SU-DHL-6 (cell line): ENCODE data around the gene KHDRBS1.
A peak's percentile ranks its signal among the peaks of the same experiment; 100 is the strongest.

ENCODE experiments used
- H2AFZ ChIP-seq: fragments of 200-600 bp; sonication (generic); 2 replicates; pipeline ENCODE4 v1.6.1; 2014; ENCODE audit warnings: low read depth, mild to moderate bottlenecking, moderate library complexity, mixed read lengths, antibody characterized with exemption, low read length; ENCODE audit not compliant: severe bottlenecking
- H3F3A ChIP-seq: fragments of 200-600 bp; shearing (Covaris generic); 2 replicates; pipeline ENCODE4 v1.6.0; 2016; ENCODE audit warnings: antibody characterized with exemption, mild to moderate bottlenecking; ENCODE audit not compliant: insufficient read depth
- H3K27ac ChIP-seq: fragments of 200-600 bp; sonication (generic); 2 replicates; pipeline ENCODE4 v1.5.1; 2016; ENCODE audit warnings: low read depth, mild to moderate bottlenecking, low read length, moderate library complexity, mixed read lengths
- H3K27me3 ChIP-seq: fragments of 200-600 bp; sonication (generic), shearing (Covaris generic); 2 replicates; pipeline ENCODE4 v1.6.0; 2014; ENCODE audit warnings: mild to moderate bottlenecking, low read length
- H3K36me3 ChIP-seq: fragments of 200-600 bp; sonication (generic); 2 replicates; pipeline ENCODE4 v1.6.1; 2014; ENCODE audit warnings: mild to moderate bottlenecking, low read length, mixed read lengths
- H3K4me2 ChIP-seq: fragments of 300-600, 200-600 bp; shearing (Covaris generic), sonication (generic); 2 replicates; pipeline ENCODE4 v1.6.0; 2014; ENCODE audit warnings: low read length, low read depth, mild to moderate bottlenecking; ENCODE audit not compliant: poor library complexity, severe bottlenecking
- H3K4me3 ChIP-seq: fragments of 200-600 bp; sonication (generic); 2 replicates; pipeline ENCODE4 v1.5.1; 2014; ENCODE audit warnings: antibody characterized with exemption, low read length, mild to moderate bottlenecking, mixed read lengths; ENCODE audit not compliant: insufficient read depth, poor library complexity, severe bottlenecking
- H3K79me2 ChIP-seq: fragments of 200-600 bp; sonication (generic); 2 replicates; pipeline ENCODE4 v1.6.1; 2014; ENCODE audit warnings: mild to moderate bottlenecking, low read length, moderate library complexity; ENCODE audit not compliant: insufficient read depth
- H3K9ac ChIP-seq: fragments of 200-600 bp; sonication (generic); 2 replicates; pipeline ENCODE4 v1.7.0; 2014; ENCODE audit warnings: mild to moderate bottlenecking, low read length
- H3K9me2 ChIP-seq: fragments of 200-600 bp; sonication (generic); replicated peaks from 2 replicates; pipeline ENCODE4 v1.6.1; 2014; ENCODE audit warnings: low read length; ENCODE audit not compliant: insufficient read depth
- H3K9me3 ChIP-seq: fragments of 200-600 bp; sonication (generic); 2 replicates; pipeline ENCODE4 v1.6.1; 2014; ENCODE audit warnings: low read length, mixed read lengths; ENCODE audit not compliant: insufficient read depth
- H4K20me1 ChIP-seq: fragments of 200-600 bp; sonication (generic); 2 replicates; pipeline ENCODE4 v1.6.1; 2014; ENCODE audit warnings: low read depth, mild to moderate bottlenecking, antibody characterized with exemption, low read length, moderate library complexity, mixed read lengths
- EZH2phosphoT487 ChIP-seq: fragments of 200-600 bp; sonication (generic), shearing (Covaris generic); conservative IDR thresholded peaks from 2 replicates; pipeline ENCODE4 v1.6.1; 2018; ENCODE audit warnings: mild to moderate bottlenecking, antibody characterized with exemption, low read length, moderate library complexity, mixed read lengths
- TF ChIP-seq, protein P1 (sequence below): fragments of 200-600 bp; sonication (generic); IDR thresholded peaks from one replicate; pipeline ENCODE4 v1.5.1; 2017; ENCODE audit warnings: antibody characterized with exemption, mild to moderate bottlenecking, low read length, moderate library complexity; ENCODE audit not compliant: insufficient read depth, poor library complexity, severe bottlenecking

The KHDRBS1 gene

DNA sequence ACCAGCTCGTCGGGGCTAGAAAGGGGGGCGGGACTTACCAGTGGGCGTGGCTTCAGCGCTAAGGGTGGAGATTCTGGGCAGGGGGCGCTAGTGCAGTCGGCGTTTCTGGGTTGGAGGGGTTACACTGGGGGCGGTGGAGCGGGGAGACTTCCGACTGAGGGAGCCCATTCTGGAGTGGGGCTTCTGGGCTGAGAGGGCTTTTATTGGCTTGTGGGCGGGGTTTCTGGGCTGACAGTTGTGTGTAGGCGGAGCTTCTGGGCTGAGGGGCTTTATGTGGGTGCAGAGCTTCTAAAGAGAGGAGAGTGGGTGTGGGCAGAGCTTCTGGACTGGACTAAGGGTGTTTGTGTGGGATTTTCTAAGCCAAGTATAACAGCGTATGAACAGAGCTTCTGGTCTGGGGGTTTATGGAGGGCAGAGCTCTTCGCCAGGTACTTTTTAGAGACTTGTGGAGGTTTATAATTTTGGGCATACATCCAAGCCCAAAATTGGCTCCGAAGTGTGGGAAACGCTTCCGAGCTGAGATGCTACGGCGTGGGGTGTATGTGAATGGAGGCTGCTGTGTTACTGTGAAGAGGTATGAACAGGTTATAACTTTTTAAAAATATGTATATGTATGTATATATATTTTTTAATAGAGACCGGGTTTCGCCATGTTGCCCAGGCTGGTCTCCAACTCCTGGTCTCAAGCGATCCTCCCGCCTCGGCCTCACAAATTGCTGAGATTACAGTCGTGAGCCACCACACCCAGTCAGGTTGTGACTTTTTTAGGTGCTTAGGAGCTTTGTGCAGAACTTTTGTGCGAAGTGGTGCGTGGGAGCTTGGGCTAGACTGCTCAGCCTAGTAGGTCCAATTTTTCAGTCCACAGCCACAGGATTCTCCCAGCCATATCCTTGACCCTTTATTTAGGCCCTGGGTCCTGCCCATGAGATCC is 59.9 kb downstream of the KHDRBS1 start:
- Histone ChIP-seq H3K4me2 (peak overlapping the region; percentile 80), H3K9me3 (no peaks in the 10 kb centered on the region), H3K9me2 (no peaks in the 10 kb centered on the region), H3K27ac (peak overlapping the region; percentile 78), H3K9ac (peak overlapping the region; percentile 75), H4K20me1 (peaks cover 5% of the 10 kb centered on the region; the same call in 1 of the 2 replicates), H3K4me3 (peak overlapping the region; percentile 85), H3F3A (peaks cover 4% of the 10 kb centered on the region; the same call in 1 of the 2 replicates), H3K79me2 (peaks cover 19% of the 10 kb centered on the region), H3K27me3 (no peaks in the 10 kb centered on the region), H3K36me3 (no peaks in the 10 kb centered on the region; the same call in 1 of the 2 replicates), H2AFZ (peak overlapping the region; percentile 50)
- TF ChIP-seq, protein P1, sequence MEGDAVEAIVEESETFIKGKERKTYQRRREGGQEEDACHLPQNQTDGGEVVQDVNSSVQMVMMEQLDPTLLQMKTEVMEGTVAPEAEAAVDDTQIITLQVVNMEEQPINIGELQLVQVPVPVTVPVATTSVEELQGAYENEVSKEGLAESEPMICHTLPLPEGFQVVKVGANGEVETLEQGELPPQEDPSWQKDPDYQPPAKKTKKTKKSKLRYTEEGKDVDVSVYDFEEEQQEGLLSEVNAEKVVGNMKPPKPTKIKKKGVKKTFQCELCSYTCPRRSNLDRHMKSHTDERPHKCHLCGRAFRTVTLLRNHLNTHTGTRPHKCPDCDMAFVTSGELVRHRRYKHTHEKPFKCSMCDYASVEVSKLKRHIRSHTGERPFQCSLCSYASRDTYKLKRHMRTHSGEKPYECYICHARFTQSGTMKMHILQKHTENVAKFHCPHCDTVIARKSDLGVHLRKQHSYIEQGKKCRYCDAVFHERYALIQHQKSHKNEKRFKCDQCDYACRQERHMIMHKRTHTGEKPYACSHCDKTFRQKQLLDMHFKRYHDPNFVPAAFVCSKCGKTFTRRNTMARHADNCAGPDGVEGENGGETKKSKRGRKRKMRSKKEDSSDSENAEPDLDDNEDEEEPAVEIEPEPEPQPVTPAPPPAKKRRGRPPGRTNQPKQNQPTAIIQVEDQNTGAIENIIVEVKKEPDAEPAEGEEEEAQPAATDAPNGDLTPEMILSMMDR: peak; percentile 11
- TF ChIP-seq EZH2phosphoT487: no peak

DNA sequence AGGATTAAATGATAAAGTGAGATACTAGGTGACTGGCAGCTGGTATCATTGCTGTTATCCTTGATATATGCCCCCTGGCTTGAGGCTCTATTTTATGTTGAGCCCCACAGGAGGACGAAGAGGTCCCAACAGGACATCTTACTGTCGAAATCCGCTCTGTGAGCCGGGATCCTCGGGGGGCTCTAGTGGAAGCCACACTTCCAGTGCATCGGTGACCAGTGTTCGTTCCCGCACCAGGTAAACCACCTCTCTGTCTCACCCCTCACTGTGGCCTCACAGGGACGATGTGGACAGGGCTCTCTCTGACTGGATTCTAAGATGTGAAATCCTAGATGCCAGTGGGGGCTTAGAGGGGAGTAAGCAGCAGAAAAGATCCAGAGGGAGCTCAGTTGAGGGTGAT is 61.2 kb downstream of the KHDRBS1 start:
- H3K4me3 ChIP-seq: no peak overlapping the region
- no peak overlapping the region; the same call in 1 of the 2 replicates for H3K9ac ChIP-seq
- no peaks in the 10 kb centered on the region for H3K9me2 ChIP-seq
- H3F3A ChIP-seq: peaks cover 4% of the 10 kb centered on the region; the same call in 1 of the 2 replicates
- no peak overlapping the region for H3K4me2 ChIP-seq
- TF ChIP-seq, protein P1: no peak
- TF ChIP-seq EZH2phosphoT487: no peak
- H4K20me1 ChIP-seq: peaks cover 5% of the 10 kb centered on the region; the same call in 1 of the 2 replicates
- H3K27me3 ChIP-seq: no peaks in the 10 kb centered on the region
- no peaks in the 10 kb centered on the region; the same call in 1 of the 2 replicates for H3K36me3 ChIP-seq
- H3K27ac ChIP-seq: no peak overlapping the region
- H3K9me3 ChIP-seq: no peaks in the 10 kb centered on the region
- no peak overlapping the region for H2AFZ ChIP-seq
- H3K79me2 ChIP-seq: peaks cover 19% of the 10 kb centered on the region

DNA sequence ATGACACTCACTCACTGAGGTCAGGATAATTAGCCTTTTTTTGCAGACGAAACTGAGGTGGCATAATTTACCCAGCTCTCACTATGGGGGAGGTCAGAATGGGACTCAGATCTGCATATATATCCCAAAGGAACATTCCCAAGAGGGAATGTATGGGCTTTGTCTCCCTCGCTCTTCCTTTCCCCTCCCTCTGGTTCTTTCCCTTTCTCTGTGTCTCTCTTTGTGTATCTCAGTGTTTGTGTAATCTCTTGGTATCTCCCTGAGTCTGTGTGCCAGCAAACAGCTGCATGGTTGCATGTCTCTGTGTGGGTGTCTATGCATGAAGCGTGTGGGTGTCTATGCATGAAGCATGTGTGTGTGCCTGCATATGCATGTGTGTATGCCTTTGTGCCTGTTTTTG is 63.8 kb downstream of the KHDRBS1 start:
- no peaks in the 10 kb centered on the region for H3K27me3 ChIP-seq
- H3K79me2 ChIP-seq: peaks cover 19% of the 10 kb centered on the region
- no peaks in the 10 kb centered on the region for H3K9me2 ChIP-seq
- TF ChIP-seq EZH2phosphoT487: no peak
- TF ChIP-seq, protein P1: no peak
- H3F3A ChIP-seq: no peaks in the 10 kb centered on the region; the same call in 1 of the 2 replicates
- H3K4me2 ChIP-seq: no peak overlapping the region
- H3K36me3 ChIP-seq: peaks cover 2% of the 10 kb centered on the region; the same call in 1 of the 2 replicates
- H3K9me3 ChIP-seq: no peaks in the 10 kb centered on the region
- H3K9ac ChIP-seq: no peak overlapping the region
- H2AFZ ChIP-seq: no peak overlapping the region
- no peak overlapping the region for H3K27ac ChIP-seq
- H3K4me3 ChIP-seq: no peak overlapping the region
- peaks cover 5% of the 10 kb centered on the region; the same call in 1 of the 2 replicates for H4K20me1 ChIP-seq
